Neural cell (in vitro differentiated cells): ENCODE data around the gene CNTNAP2. TPM values are rescaled to one million over a fixed set of nuclear protein-coding genes. Genes with fewer than 3 reads are reported as not detected.
A peak's percentile ranks its signal among the peaks of the same experiment; 100 is the strongest.

ENCODE experiments used
- H2AFZ ChIP-seq: fragments of 200-600, 300-800 bp; sonication (generic), shearing (Covaris generic); 2 replicates; pipeline ENCODE4 v1.6.0; 2014; ENCODE audit warnings: low read depth, mild to moderate bottlenecking, antibody characterized with exemption, low read length, moderate library complexity
- H3F3A ChIP-seq: fragments of 200-600 bp; shearing (Covaris generic); 2 replicates; pipeline ENCODE4 v1.6.1; 2016; ENCODE audit warnings: mild to moderate bottlenecking, moderate library complexity, mixed read lengths, antibody characterized with exemption, low read length; ENCODE audit not compliant: insufficient read depth, poor library complexity, severe bottlenecking
- H3K27ac ChIP-seq: fragments of 200-600, 300-800 bp; sonication (generic), shearing (Covaris generic); 2 replicates; pipeline ENCODE4 v1.5.1; 2014; ENCODE audit warnings: mild to moderate bottlenecking, low read length, moderate library complexity
- H3K27me3 ChIP-seq: fragments of 300-800, 200-600 bp; sonication (generic), shearing (Covaris generic); 2 replicates; pipeline ENCODE4 v1.6.0; 2014; ENCODE audit warnings: mild to moderate bottlenecking, low read depth, low read length, moderate library complexity; ENCODE audit not compliant: insufficient read depth
- H3K36me3 ChIP-seq: fragments of 300-800, 200-600 bp; sonication (generic), shearing (Covaris generic); 2 replicates; pipeline ENCODE4 v1.5.1; 2014; ENCODE audit warnings: mild to moderate bottlenecking, antibody characterized with exemption, low read length, moderate library complexity; ENCODE audit not compliant: insufficient read depth
- H3K4me2 ChIP-seq: fragments of 300-800, 200-600 bp; sonication (generic), shearing (Covaris generic); 2 replicates; pipeline ENCODE4 v1.6.0; 2014; ENCODE audit warnings: mild to moderate bottlenecking, low read length
- H3K4me3 ChIP-seq: fragments of 300-800, 200-600 bp; sonication (generic), shearing (Covaris generic); 2 replicates; pipeline ENCODE4 v1.5.1; 2014; ENCODE audit warnings: mild to moderate bottlenecking, low read length, moderate library complexity
- H3K79me2 ChIP-seq: fragments of 200-600 bp; shearing (Covaris generic); replicated peaks from 2 replicates; pipeline ENCODE4 v1.6.0; 2014; ENCODE audit warnings: mild to moderate bottlenecking, low read length, moderate library complexity; ENCODE audit not compliant: insufficient read depth
- H3K9ac ChIP-seq: fragments of 300-800, 200-600 bp; sonication (generic), shearing (Covaris generic); 2 replicates; pipeline ENCODE4 v1.6.1; 2016; ENCODE audit warnings: mild to moderate bottlenecking, low read length, mixed read lengths
- H3K9me2 ChIP-seq: fragments of 200-600 bp; shearing (Covaris generic); 2 replicates; pipeline ENCODE4 v1.6.1; 2016; ENCODE audit warnings: mild to moderate bottlenecking, low read length, mixed read lengths; ENCODE audit not compliant: insufficient read depth
- H3K9me3 ChIP-seq: fragments of 200-600, 300-800 bp; sonication (generic), shearing (Covaris generic); 2 replicates; pipeline ENCODE4 v1.6.1; 2016; ENCODE audit warnings: mild to moderate bottlenecking, mixed run types, low read length, moderate library complexity, mixed read lengths
- H4K20me1 ChIP-seq: fragments of 200-600 bp; shearing (Covaris generic); 2 replicates; pipeline ENCODE4 v1.6.1; 2016; ENCODE audit warnings: mild to moderate bottlenecking, mixed run types; ENCODE audit not compliant: insufficient read depth
- CTCF ChIP-seq: fragments of 450-650 bp; IDR thresholded peaks from 2 replicates; pipeline ENCODE4 v1.5.1; 2014; ENCODE audit warnings: antibody characterized with exemption, mild to moderate bottlenecking, moderate library complexity; ENCODE audit not compliant: poor library complexity, severe bottlenecking
- EP300 ChIP-seq: fragments of 450-650 bp; conservative IDR thresholded peaks from 2 replicates; pipeline ENCODE4 v1.6.1; 2014; ENCODE audit warnings: antibody characterized with exemption, mild to moderate bottlenecking, moderate library complexity; ENCODE audit not compliant: poor library complexity, severe bottlenecking
- EZH2 ChIP-seq: fragments of 200-600, 300-800 bp; shearing (Covaris generic), sonication (generic); IDR thresholded peaks from 2 replicates; pipeline ENCODE4 v1.6.1; 2014; ENCODE audit warnings: antibody characterized with exemption, low read length, borderline replicate concordance, mild to moderate bottlenecking; ENCODE audit not compliant: insufficient read depth, poor library complexity, severe bottlenecking
- MXI1 ChIP-seq: fragments of 450-650 bp; conservative IDR thresholded peaks from 2 replicates; pipeline ENCODE4 v1.6.1; 2014; ENCODE audit warnings: antibody characterized with exemption, mild to moderate bottlenecking; ENCODE audit not compliant: poor library complexity, severe bottlenecking
- POLR2AphosphoS5 ChIP-seq: IDR thresholded peaks from 2 replicates; pipeline ENCODE4 v1.6.1; 2012
- RAD21 ChIP-seq: fragments of 450-650 bp; conservative IDR thresholded peaks from 2 replicates; pipeline ENCODE4 v1.6.1; 2014; ENCODE audit warnings: antibody characterized with exemption, mild to moderate bottlenecking, moderate library complexity
- SMC3 ChIP-seq: fragments of 450-650 bp; conservative IDR thresholded peaks from 2 replicates; pipeline ENCODE4 v1.6.1; 2014; ENCODE audit warnings: antibody characterized with exemption, mild to moderate bottlenecking, moderate library complexity; ENCODE audit not compliant: poor library complexity
- TAF1 ChIP-seq: IDR thresholded peaks from 2 replicates; pipeline ENCODE4 v1.6.1; 2012; ENCODE audit warnings: low read depth
- polyA plus RNA-seq: library from polyadenylated mRNA; depleted of rRNA; stranded (reverse); fragments of >200 nt; gene quantifications from 2 replicates; pipeline ENCODE4 v1.2.3, GENCODE V29; 2014
- TF ChIP-seq, protein P1 (sequence below): IDR thresholded peaks from 2 replicates; pipeline ENCODE4 v1.6.1; 2012; ENCODE audit warnings: borderline replicate concordance

The CNTNAP2 gene
- polyA plus RNA-seq, 1 donor from 2014 or later, result 276 TPM

- H3K27ac ChIP-seq, result no peak overlapping the region
- H4K20me1 ChIP-seq, result no peaks in the 10 kb centered on the region
- no peaks in the 10 kb centered on the region for H3K36me3 ChIP-seq
- H3K9me2 ChIP-seq, result no peaks in the 10 kb centered on the region
- H2AFZ ChIP-seq, result no peak overlapping the region
- no peaks in the 10 kb centered on the region for H3K79me2 ChIP-seq
- no peak overlapping the region for H3K4me3 ChIP-seq
- no peaks in the 10 kb centered on the region for H3K9me3 ChIP-seq
- TF ChIP-seq, protein P1, sequence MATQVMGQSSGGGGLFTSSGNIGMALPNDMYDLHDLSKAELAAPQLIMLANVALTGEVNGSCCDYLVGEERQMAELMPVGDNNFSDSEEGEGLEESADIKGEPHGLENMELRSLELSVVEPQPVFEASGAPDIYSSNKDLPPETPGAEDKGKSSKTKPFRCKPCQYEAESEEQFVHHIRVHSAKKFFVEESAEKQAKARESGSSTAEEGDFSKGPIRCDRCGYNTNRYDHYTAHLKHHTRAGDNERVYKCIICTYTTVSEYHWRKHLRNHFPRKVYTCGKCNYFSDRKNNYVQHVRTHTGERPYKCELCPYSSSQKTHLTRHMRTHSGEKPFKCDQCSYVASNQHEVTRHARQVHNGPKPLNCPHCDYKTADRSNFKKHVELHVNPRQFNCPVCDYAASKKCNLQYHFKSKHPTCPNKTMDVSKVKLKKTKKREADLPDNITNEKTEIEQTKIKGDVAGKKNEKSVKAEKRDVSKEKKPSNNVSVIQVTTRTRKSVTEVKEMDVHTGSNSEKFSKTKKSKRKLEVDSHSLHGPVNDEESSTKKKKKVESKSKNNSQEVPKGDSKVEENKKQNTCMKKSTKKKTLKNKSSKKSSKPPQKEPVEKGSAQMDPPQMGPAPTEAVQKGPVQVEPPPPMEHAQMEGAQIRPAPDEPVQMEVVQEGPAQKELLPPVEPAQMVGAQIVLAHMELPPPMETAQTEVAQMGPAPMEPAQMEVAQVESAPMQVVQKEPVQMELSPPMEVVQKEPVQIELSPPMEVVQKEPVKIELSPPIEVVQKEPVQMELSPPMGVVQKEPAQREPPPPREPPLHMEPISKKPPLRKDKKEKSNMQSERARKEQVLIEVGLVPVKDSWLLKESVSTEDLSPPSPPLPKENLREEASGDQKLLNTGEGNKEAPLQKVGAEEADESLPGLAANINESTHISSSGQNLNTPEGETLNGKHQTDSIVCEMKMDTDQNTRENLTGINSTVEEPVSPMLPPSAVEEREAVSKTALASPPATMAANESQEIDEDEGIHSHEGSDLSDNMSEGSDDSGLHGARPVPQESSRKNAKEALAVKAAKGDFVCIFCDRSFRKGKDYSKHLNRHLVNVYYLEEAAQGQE, result no peak
- TF ChIP-seq RAD21, result no peak
- no peak for TF ChIP-seq TAF1
- no peak for TF ChIP-seq EZH2
- no peak for TF ChIP-seq EP300
- no peak for TF ChIP-seq CTCF
- no peak for TF ChIP-seq SMC3
- TF ChIP-seq POLR2AphosphoS5, result no peak
- TF ChIP-seq MXI1, result no peak
- no peak overlapping the region for H3K9ac ChIP-seq
- no peaks in the 10 kb centered on the region for H3K27me3 ChIP-seq
- no peak overlapping the region for H3K4me2 ChIP-seq
- no peaks in the 10 kb centered on the region for H3F3A ChIP-seq
Measured at GRCh38 chr7:147240468-147240867, 1123.9 kb downstream of the CNTNAP2 start.

DNA sequence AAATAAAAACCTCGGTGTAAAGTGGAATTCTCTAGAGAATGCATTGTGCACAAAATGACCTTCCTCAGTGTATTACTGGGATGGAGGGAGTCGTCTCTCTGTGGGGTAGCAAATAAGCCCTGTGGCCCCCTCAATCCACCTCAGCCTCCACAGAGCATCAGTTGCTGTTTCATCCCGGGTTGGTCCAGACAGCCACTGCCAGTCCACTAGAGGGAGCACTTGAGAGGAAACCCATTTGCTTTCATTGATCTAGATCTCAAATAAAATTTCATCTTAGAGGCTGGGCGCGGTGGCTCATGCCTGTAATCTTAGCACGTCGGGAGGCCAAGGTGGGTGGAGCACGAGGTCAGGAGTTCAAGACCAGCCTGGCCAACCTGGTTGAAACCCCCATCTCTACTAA, 1128.7 kb downstream of the CNTNAP2 start:
- TF ChIP-seq EZH2 (no peak), SMC3 (peak; percentile 24)
- H3K79me2 ChIP-seq, result no peaks in the 10 kb centered on the region
- H3K4me2 ChIP-seq, result no peak overlapping the region

DNA sequence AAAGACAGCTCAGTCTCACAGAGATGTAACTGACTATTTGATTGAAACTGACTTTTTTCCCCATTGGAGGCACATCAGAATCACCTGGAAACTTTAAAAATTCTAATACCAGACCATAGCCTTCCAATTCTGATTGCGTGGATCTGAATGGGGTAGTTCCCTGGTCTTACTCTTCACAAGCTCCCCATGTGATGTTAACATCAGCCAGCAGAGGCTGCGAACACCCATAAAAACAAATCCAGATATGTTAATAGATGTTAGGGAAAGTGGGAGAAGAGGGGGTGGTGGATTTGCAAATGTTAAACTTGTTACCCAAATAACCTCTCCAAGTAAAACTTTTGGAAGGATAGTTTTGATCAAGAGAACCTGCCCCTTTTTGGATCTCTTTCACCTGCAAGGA, 1133.4 kb downstream of the CNTNAP2 start:
- no peak overlapping the region for H3K9ac ChIP-seq
- H3K27ac ChIP-seq, result no peak overlapping the region
- H2AFZ ChIP-seq, result no peak overlapping the region
- TF ChIP-seq CTCF (no peak), RAD21 (no peak), EZH2 (no peak), SMC3 (no peak), TAF1 (no peak), MXI1 (no peak), POLR2AphosphoS5 (no peak)
- TF ChIP-seq, protein P1, result no peak
- H3F3A ChIP-seq, result no peaks in the 10 kb centered on the region
- H3K27me3 ChIP-seq, result no peaks in the 10 kb centered on the region
- no peaks in the 10 kb centered on the region for H3K9me3 ChIP-seq
- H3K36me3 ChIP-seq, result no peaks in the 10 kb centered on the region
- no peaks in the 10 kb centered on the region for H3K9me2 ChIP-seq
- no peak overlapping the region for H3K4me3 ChIP-seq
- no peaks in the 10 kb centered on the region for H4K20me1 ChIP-seq
- no peaks in the 10 kb centered on the region for H3K79me2 ChIP-seq
- H3K4me2 ChIP-seq, result no peak overlapping the region

More for the DNA sequence above, 1128.7 kb downstream of the CNTNAP2 start:
- Histone ChIP-seq H3K27ac (no peak overlapping the region), H3K27me3 (no peaks in the 10 kb centered on the region), H3K4me3 (no peak overlapping the region), H3K9ac (no peak overlapping the region), H3K9me3 (no peaks in the 10 kb centered on the region), H2AFZ (no peak overlapping the region), H3F3A (no peaks in the 10 kb centered on the region), H3K36me3 (no peaks in the 10 kb centered on the region), H4K20me1 (no peaks in the 10 kb centered on the region), H3K9me2 (no peaks in the 10 kb centered on the region)
